Activated T-helper 17 cell treated with anti-CD3 and anti-CD28 coated beads, Interleukin-2, amount 50 U/mL, for 72 hours (primary cell): ENCODE data around the gene TTYH1. TPM values are rescaled to one million over a fixed set of nuclear protein-coding genes. Genes with fewer than 3 reads are reported as not detected.

Experiments
- ATAC-seq: fragments of 150-1000 bp; cut with Tn5 transposase; replicated peaks from 2 replicates; pipeline ENCODE4 v1.10.0; 2021; ENCODE audit warnings: mild to moderate bottlenecking, moderate library complexity
- H3K27ac Mint-ChIP-seq: one replicate; pipeline ENCODE4 v1.8.0; 2022; ENCODE audit warnings: mixed read lengths
- H3K27me3 Mint-ChIP-seq: one replicate; pipeline ENCODE4 v1.8.0; 2022; ENCODE audit warnings: mixed read lengths
- H3K36me3 Mint-ChIP-seq: one replicate; pipeline ENCODE4 v1.8.0; 2022; ENCODE audit warnings: low read depth, mild to moderate bottlenecking, mixed read lengths
- H3K4me1 Mint-ChIP-seq: one replicate; pipeline ENCODE4 v1.8.0; 2022; ENCODE audit warnings: mixed read lengths
- H3K4me3 Mint-ChIP-seq: one replicate; pipeline ENCODE4 v1.8.0; 2022; ENCODE audit warnings: mild to moderate bottlenecking, mixed read lengths
- H3K9me3 Mint-ChIP-seq: one replicate; pipeline ENCODE4 v1.8.0; 2022; ENCODE audit warnings: mixed read lengths
- total RNA-seq, 2 donors: library from RNA; stranded (reverse); gene quantifications; one replicate each; pipeline ENCODE4 v1.2.3, GENCODE V29; 2022

TTYH1 gene
- total RNA-seq, 2 donors from 2014 or later: 0.40 TPM; not detected in 1

DNA sequence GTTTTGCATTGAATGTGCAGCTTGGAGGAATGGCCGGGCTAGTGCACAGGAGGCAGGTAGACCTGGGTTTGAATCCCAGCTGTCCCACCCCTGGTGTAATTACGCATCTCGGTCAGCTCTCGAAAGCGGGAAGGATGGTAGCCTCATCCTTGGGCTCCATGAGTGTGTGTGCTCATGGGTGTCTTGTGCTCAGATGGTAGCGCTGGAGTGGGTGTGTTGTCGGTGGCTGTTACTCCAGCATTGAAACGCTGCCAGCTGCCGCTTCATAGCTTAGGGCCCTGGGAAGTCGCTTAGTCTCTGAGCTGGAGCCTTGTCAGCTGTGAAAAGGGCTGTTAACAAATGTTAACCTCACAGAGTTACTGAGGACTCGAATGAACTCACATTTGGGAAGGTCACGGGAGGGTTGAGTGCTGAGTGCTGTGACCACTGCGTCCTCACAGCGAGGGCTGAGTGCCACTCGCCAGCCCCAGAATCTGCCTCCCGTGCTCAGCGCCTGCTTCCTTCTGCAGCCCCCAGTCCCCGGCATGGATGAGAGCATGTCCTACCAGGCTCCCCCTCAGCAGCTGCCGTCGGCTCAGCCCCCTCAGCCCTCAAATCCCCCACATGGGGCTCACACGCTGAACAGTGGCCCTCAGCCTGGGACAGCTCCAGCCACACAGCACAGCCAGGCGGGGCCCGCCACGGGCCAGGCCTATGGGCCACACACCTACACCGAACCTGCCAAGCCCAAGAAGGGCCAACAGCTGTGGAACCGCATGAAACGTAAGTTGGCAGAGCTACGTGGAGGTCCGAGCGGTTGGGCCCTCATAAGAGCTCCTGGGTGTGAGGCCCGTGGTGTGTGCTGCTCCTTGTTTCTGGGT is 38.9 kb downstream of the TTYH1 start:
- ATAC-seq: no peak
- H3K4me3 Mint-ChIP-seq: no peak overlapping the region
- H3K4me1 Mint-ChIP-seq: peaks cover 29% of the 10 kb centered on the region
- no peaks in the 10 kb centered on the region for H3K9me3 Mint-ChIP-seq
- no peak overlapping the region for H3K27ac Mint-ChIP-seq
- no peaks in the 10 kb centered on the region for H3K27me3 Mint-ChIP-seq
- H3K36me3 Mint-ChIP-seq: peaks cover 97% of the 10 kb centered on the region

DNA sequence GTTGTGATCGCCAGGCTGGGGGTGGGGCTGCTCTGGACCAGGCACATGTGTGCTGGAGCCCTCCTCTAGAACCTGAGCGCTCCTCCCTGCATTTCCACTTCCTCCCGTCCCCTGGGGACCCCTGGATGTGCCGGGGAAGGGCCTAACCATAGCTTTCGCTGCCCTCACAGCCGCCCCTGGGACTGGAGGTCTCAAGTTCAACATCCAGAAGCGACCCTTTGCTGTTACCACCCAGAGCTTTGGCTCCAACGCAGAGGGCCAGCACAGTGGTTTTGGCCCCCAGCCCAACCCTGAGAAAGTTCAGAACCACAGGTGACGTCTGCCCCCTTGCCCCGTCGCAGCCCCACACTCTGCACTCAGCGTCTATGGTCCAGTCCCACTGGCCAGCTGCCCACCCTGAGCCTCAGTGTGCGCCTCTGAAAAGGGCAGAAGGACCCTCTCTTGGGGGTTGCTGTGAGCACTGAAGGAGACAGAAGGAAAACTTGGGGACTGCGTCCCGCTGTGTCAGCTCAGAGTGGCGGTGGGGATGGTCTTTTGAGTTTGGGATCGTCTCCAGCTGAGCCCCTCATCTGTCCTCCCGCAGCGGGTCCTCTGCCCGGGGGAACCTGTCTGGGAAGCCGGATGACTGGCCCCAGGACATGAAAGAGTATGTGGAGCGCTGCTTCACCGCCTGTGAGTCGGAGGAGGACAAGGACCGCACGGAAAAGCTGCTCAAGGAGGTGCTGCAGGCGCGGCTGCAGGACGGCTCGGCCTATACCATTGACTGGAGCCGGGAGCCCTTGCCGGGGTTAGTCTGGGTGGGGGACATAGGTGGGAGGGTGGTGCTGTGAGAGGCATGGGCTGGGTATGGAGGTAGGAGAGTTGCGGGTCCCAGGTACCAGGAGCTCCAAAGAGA is 39.8 kb downstream of the TTYH1 start:
- Mint-ChIP-seq H3K4me1 (peaks cover 34% of the 10 kb centered on the region), H3K27me3 (no peaks in the 10 kb centered on the region)

DNA sequence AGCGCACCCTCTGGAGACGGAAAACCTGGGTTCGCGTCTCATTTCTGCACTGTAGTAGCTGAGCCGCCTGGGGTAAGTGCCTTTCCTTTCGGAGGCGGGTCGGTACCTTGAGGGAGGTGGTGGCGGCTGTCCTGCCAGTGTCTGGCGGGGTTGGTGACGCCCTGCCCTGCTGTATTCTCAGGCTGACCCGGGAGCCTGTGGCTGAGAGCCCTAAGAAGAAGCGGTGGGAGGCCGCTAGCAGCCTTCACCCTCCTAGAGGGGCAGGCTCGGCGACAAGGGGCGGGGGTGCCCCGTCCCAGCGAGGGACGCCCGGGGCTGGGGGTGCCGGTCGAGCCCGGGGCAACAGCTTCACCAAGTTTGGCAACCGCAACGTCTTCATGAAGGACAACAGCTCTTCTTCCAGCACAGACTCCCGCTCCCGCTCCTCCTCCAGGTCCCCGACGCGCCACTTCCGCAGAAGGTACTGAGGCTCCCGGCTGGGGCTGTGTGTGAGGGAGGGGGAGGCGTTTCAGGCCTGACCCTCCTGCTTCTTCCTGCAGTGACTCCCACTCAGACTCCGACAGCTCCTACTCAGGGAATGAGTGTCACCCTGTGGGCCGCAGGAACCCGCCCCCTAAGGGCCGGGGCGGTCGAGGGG is 40.6 kb downstream of the TTYH1 start:
- peaks cover 93% of the 10 kb centered on the region for H3K36me3 Mint-ChIP-seq
- peaks cover 27% of the 10 kb centered on the region for H3K4me1 Mint-ChIP-seq
- H3K27me3 Mint-ChIP-seq: no peaks in the 10 kb centered on the region
- no peak overlapping the region for H3K4me3 Mint-ChIP-seq
- no peak for ATAC-seq
- no peaks in the 10 kb centered on the region for H3K9me3 Mint-ChIP-seq
- no peak overlapping the region for H3K27ac Mint-ChIP-seq

More for the DNA sequence above, 39.8 kb downstream of the TTYH1 start:
- peaks cover 97% of the 10 kb centered on the region for H3K36me3 Mint-ChIP-seq
- no peak overlapping the region for H3K4me3 Mint-ChIP-seq
- H3K27ac Mint-ChIP-seq: no peak overlapping the region
- H3K9me3 Mint-ChIP-seq: no peaks in the 10 kb centered on the region
- ATAC-seq: no peak

DNA sequence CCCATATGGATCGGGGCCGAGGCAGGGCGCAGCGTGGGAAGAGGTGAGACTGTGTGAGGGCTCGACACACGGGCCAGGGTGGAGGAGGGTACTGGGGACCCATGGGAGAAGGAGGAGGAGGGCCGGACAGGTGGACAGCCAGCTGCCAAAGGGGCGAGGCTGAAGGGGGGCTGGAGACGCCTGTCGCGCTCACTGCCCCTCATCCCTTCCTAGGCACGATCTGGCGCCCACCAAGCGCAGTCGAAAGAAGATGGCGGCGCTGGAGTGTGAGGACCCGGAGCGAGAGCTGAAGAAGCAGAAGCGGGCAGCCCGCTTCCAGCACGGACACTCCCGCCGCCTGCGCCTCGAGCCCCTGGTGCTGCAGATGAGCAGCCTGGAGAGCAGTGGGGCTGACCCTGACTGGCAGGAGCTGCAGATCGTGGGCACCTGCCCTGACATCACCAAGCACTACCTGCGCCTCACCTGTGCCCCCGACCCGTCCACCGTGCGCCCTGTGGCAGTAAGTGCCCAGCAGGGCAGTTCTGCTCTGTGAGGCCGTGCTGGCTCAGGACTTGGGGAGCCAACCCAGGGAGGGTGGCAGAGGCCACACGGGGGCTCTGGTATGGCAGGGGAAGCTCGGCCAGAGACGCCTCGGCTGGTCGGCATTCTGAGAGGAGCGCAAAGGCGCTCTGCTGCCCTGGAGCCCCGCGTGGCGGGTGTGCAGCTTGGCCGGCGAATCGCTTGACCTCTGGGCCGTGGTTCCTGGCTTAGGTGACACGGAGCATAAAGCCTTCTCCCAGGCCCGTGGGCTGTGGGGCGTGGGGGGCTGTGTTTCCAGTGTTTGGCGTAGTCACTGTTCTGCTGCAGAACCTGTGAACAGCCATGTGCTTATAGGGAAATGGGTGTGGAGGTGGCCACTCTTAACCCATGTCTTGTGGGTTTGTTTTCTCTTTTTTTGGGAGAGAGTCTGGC is 41.4 kb downstream of the TTYH1 start:
- H3K36me3 Mint-ChIP-seq: peaks cover 93% of the 10 kb centered on the region
- H3K9me3 Mint-ChIP-seq: no peaks in the 10 kb centered on the region
- H3K4me3 Mint-ChIP-seq: no peak overlapping the region
- no peak for ATAC-seq
- no peaks in the 10 kb centered on the region for H3K27me3 Mint-ChIP-seq
- peaks cover 26% of the 10 kb centered on the region for H3K4me1 Mint-ChIP-seq
- H3K27ac Mint-ChIP-seq: no peak overlapping the region

DNA sequence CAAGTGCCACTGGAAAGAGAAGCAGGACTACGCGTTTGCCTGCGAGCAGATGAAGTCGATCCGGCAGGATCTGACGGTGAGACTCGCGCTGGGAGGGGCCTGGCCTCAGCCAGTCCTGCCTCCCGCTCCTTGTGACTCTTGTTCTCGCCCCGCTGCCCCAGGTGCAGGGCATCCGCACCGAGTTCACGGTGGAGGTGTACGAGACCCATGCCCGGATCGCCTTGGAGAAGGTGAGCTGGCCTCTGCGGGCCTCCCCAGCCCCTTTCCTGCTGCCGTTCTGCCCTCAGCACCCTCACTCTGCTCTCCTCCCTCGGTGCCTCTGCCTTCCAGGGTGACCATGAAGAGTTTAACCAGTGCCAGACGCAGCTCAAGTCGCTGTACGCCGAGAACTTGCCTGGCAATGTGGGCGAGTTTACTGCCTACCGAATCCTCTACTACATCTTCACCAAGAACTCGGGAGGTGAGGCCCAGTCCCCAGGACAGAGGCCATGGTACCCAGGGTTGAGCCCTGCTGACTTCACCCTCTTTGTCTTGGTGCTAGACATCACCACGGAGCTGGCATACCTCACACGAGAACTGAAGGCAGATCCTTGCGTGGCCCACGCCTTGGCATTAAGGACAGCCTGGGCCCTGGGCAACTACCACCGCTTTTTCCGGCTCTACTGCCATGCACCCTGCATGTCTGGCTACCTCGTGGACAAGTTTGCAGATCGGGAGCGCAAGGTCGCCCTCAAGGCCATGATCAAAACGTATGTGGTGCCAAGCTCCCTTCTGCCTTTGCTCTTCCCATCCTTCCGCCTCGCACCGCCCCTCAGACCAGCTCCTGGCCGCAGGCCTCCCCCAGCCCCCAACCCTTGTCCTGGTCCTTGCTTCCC is 42.7 kb downstream of the TTYH1 start:
- Mint-ChIP-seq H3K27ac (peak overlapping the region; percentile 68), H3K27me3 (no peaks in the 10 kb centered on the region), H3K36me3 (peaks cover 87% of the 10 kb centered on the region), H3K9me3 (no peaks in the 10 kb centered on the region), H3K4me1 (peaks cover 27% of the 10 kb centered on the region), H3K4me3 (no peak overlapping the region)
- ATAC-seq: no peak

DNA sequence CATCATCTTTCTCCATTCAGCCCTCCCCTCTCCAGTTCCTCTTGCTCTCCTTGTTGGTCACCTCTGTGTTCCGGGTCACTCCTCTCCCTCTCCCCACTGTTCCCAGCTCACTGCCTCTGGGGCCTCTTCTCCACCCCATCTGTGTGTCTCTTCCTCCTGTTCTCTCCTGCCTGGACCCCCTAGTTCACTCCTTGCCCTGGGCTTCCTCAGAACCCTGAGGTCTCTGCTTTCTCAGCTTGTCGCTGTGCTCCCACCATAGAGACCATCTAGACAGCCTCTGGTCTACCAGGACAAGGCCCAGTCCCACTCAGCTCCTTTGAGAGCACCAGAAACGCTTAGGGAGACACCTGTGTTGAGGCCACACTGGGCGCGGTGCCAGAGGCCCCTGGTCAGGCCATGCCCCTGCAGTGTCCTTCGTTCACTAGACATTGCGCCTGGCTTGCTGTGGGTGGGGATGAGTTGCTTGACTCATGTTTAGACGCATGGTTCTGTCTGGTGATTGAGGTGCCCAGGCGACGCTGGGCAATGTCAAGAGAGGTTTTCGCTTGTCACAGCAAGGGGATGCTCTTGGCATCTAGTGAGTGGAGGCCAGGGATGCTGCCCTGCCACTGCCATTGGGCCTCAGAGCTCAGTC is 43.5 kb downstream of the TTYH1 start:
- H3K4me3 Mint-ChIP-seq: no peak overlapping the region
- peaks cover 84% of the 10 kb centered on the region for H3K36me3 Mint-ChIP-seq
- H3K9me3 Mint-ChIP-seq: no peaks in the 10 kb centered on the region
- no peak for ATAC-seq
- peaks cover 23% of the 10 kb centered on the region for H3K4me1 Mint-ChIP-seq
- peak overlapping the region; percentile 68 for H3K27ac Mint-ChIP-seq
- H3K27me3 Mint-ChIP-seq: no peaks in the 10 kb centered on the region

DNA sequence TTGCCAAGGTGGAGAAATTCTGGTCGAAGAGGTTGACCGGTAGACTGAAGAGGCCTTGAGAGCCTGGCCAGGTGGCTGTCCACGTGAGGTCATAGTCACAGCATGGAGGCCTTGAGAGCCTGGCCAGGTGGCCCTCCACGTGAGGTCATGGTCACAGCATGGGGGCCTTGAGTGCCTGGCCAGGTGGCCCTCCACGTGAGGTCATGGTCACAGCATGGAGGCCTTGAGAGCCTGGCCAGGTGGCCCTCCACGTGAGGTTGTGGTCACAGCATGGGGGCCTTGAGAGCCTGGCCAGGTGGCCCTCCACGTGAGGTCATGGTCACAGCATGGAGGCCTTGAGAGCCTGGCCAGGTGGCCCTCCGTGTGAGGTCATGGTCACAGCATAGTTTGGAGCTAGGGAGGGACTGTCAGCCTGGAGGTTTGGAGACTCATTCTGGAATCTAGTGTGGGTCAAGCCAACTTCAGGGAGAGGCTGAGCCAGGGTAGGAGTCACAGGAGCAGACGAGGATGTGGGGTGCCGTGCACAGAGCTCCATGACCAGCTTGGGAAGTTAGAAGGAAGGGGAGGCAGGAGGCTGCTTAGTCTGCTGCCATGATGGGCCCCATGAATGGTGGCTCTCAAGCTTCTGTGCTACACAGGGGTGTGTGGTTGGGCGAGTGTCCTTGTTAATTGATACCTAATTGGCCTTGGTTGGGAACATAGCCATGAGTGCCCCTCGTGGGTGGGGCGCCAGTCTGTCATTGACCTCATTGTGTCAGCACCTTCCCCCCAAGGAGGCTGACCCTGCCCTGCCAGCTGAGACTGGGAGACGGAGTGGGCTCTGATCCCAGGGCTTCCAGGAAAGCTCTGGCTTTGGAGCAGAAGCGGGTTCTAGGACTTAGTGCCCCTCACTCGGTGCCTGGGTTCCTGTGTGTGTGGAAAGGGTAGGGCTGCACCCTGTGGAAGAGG is 44.3 kb downstream of the TTYH1 start:
- peak overlapping the region; percentile 68 for H3K27ac Mint-ChIP-seq

DNA sequence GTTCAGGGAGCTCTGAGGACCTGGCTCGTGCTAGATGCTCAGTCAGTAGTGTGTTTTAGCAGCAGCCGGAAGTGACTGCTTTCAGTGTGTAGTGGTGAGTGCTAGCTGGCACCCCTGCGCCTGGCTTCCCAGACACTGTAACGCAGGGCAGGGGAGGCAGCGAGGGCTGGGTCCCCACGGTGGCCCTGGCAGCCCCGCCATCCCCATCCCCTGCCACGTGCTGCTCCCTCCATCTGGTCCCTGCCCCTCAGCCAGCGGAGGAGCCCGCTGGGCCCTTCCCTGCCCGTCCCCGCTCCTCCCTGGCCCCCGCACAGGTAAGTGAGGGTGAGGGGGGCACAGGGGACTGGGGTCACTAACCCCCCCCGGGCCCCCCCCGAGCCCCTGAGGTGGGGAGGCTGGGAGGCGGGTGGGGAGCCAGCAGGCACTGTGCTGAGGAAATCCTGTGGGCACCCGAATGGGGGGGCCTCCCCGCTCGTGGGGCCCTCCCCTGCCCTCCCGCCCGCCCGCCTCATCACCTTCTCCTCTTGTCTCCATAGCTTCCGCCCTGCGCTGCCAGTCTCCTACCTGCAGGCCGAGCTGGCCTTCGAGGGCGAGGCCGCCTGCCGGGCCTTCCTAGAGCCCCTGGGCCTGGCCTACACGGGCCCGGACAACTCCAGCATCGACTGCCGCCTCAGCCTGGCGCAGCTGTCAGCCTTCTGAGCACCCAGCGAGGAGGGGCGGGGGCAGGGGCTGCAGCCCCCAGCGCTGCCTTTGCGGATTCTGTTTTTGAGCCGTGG is 45.2 kb downstream of the TTYH1 start:
- Mint-ChIP-seq H3K4me3 (no peak overlapping the region), H3K36me3 (peaks cover 76% of the 10 kb centered on the region), H3K9me3 (no peaks in the 10 kb centered on the region), H3K27ac (no peak overlapping the region), H3K27me3 (no peaks in the 10 kb centered on the region), H3K4me1 (peaks cover 23% of the 10 kb centered on the region)
- no peak for ATAC-seq

More for the DNA sequence above, 44.3 kb downstream of the TTYH1 start:
- no peaks in the 10 kb centered on the region for H3K9me3 Mint-ChIP-seq
- ATAC-seq: no peak
- H3K27me3 Mint-ChIP-seq: no peaks in the 10 kb centered on the region
- peaks cover 84% of the 10 kb centered on the region for H3K36me3 Mint-ChIP-seq
- peak overlapping the region; percentile 25 for H3K4me3 Mint-ChIP-seq
- H3K4me1 Mint-ChIP-seq: peaks cover 23% of the 10 kb centered on the region

DNA sequence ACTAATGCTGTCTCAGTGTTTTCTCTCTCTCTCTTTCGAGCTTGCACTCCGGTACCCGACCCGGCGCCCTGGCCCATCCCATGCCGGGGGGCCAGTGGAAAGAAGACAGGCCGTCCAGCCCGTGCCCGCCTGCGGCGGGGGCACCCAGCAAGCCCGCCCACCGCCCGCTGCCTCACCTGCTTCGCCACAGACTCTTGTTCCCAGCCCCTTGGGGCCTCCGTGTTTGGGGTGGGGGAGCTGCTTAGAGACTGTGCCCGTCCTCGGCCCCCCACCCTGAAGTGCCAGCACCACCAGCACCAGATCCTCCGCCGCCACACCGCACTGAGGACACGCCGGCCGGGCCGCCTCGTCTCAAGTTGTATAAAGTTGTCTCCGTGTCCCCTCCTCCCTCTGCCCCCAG is 45.9 kb downstream of the TTYH1 start:
- H3K4me3 Mint-ChIP-seq: peak overlapping the region; percentile 89
- H3K9me3 Mint-ChIP-seq: no peaks in the 10 kb centered on the region
- peak overlapping the region; percentile 63 for H3K27ac Mint-ChIP-seq
- ATAC-seq: no peak
- H3K36me3 Mint-ChIP-seq: peaks cover 68% of the 10 kb centered on the region
- no peaks in the 10 kb centered on the region for H3K27me3 Mint-ChIP-seq
- H3K4me1 Mint-ChIP-seq: peaks cover 23% of the 10 kb centered on the region

DNA sequence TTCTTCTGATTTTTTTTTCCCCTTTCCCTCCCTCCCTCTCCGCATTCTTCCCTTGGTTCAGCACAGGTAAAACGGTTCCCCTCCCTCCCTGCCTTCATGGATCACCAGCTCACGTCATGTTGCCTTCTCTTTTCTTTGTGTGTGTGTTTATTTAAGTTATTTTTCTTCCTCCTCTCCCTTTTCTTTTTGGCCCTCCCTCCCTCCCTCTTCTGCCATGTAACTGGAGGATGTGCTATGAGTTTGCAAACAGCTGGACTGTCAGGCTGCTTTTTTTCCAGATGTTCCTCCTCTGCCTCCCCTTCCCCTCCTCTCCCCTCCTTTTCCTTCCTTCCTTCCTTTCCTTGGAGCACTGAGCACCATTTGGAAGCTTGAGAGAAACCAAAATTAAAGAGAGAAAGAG is 46.3 kb downstream of the TTYH1 start:
- Mint-ChIP-seq H3K27ac (peak overlapping the region; percentile 63), H3K9me3 (no peaks in the 10 kb centered on the region), H3K4me1 (peaks cover 23% of the 10 kb centered on the region), H3K4me3 (peak overlapping the region; percentile 89), H3K27me3 (no peaks in the 10 kb centered on the region), H3K36me3 (peaks cover 64% of the 10 kb centered on the region)
- ATAC-seq: no peak

DNA sequence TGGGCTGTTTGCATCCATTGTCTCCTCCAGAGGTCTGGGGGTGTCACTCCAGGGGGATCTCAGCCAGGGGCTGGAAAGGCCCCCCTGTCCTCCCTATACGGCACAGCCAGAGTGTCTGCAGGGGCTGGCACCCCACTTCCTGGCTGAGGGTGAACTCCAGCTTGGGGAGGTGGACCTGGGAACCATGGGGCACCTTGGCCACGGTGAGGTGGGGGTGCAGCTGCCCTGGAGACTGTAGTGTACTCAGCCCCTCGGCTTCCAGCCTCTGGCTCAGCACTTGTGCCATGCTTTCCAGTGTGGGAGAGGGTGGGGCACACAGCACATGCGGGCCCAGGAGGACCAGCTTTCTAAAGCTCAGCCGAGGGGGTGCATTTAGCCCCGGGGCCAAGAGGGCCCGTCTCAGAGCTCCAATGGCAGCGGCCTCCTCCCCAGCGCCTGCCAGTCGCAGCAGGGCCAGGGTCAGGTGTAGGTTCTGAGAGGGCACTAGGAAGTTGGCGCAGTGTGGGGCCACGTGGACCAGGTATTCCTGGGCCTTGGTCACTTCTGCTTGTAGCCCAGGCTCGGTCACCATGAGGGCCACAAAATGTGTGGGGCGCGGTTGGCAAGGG is 46.9 kb downstream of the TTYH1 start:
- H3K4me1 Mint-ChIP-seq: peaks cover 23% of the 10 kb centered on the region
- peak overlapping the region; percentile 89 for H3K4me3 Mint-ChIP-seq
- peaks cover 59% of the 10 kb centered on the region for H3K36me3 Mint-ChIP-seq
- ATAC-seq: no peak
- H3K9me3 Mint-ChIP-seq: no peaks in the 10 kb centered on the region
- H3K27ac Mint-ChIP-seq: peak overlapping the region; percentile 63
- H3K27me3 Mint-ChIP-seq: no peaks in the 10 kb centered on the region
